SKM-1 treated with dmso at 0.1 percent for 144 hours (cell line): ENCODE data around the gene FTH1.
"Not testable (repeated sequence)": the region's sequence is repeated elsewhere in the genome, so short reads cannot be mapped to it uniquely, and the experiment has no call there.

Experiments used
- DNase-seq: peaks from one replicate; lab custom pipeline; 2025; ENCODE audit not compliant: unreplicated experiment; lab: John Stamatoyannopoulos, UW

The FTH1 gene

GRCh38 chr11:61978703-61979661, 11.5 kb upstream of the FTH1 start:
- no peak for DNase-seq

- DNase-seq: no peak
Observed at GRCh38 chr11:61976813-61977475, 9.5 kb upstream of the FTH1 start.

- DNase-seq: no peak
Observed at GRCh38 chr11:61976420-61976800, 9.0 kb upstream of the FTH1 start.

- DNase-seq: no peak
Observed at GRCh38 chr11:61975638-61976419, 8.4 kb upstream of the FTH1 start.

GRCh38 chr11:61974766-61975631, 7.6 kb upstream of the FTH1 start:
- no peak for DNase-seq

GRCh38 chr11:61973476-61974162, 6.2 kb upstream of the FTH1 start:
- DNase-seq: no peak

GRCh38 chr11:61972672-61973475, 5.4 kb upstream of the FTH1 start:
- DNase-seq: peak; percentile 19

GRCh38 chr11:61972112-61972671, 4.8 kb upstream of the FTH1 start:
- no peak for DNase-seq

GRCh38 chr11:61971248-61972111, 4.0 kb upstream of the FTH1 start:
- peak; percentile 85 for DNase-seq

- DNase-seq: peak; percentile 70
Observed at GRCh38 chr11:61969838-61970662, 2.6 kb upstream of the FTH1 start.

GRCh38 chr11:61969391-61969758, 1.9 kb upstream of the FTH1 start:
- no peak for DNase-seq

GRCh38 chr11:61968758-61969390, 1.4 kb upstream of the FTH1 start:
- DNase-seq: no peak

- peak; percentile 6 for DNase-seq
Observed at GRCh38 chr11:61967924-61968757, 707 bp upstream of the FTH1 start.

GRCh38 chr11:61966734-61967115, 709 bp downstream of the FTH1 start:
- DNase-seq: no peak

GRCh38 chr11:61964666-61965271, 2.7 kb downstream of the FTH1 start:
- DNase-seq: not testable (repeated sequence)
